Measurements from ENCODE around the gene FYTTD1. TPM values are rescaled to one million over a fixed set of nuclear protein-coding genes. Genes with fewer than 3 reads are reported as not detected.
"Not testable (repeated sequence)": the region's sequence is repeated elsewhere in the genome, so short reads cannot be mapped to it uniquely, and the experiment has no call there.

FYTTD1 gene
- total RNA-seq, 1 experiment from 2014 or later: 23.7 TPM

DNA sequence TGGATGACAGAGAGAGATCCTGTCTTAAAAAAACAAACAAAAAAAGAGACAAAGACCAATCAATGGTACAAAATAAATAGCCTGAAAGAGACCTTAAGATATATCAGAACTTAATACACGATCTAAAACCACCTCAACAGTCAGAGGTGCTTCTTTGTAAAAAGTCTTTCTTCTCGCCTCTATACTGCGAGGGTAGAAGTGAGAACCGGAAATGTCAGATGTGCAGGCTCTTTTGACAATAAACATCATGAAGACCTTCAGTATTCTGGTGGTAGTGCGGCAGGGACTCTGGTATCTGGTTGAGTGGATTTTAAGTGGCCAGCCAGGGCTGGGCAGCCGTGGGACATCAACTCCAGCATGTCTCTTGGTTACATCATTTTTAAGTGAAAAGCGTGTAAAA, 43.0 kb upstream of the FYTTD1 start:
- POLR2A ChIA-PET: no interaction called here
- ATAC-seq (no peak), DNase-seq (ENCODE audit: low spot score) (no peak)
- no peaks in the 10 kb centered on the region for H3K27me3 Mint-ChIP-seq (ENCODE audit: low read depth)
- CTCF ChIA-PET: interaction anchor here (0.6 to 1.1 kb wide), 2 partner anchors 15 to 25 kb away, joined by 3 read pairs; no protein-coding TSS in a partner anchor
- H3K4me1 Mint-ChIP-seq: no peaks in the 10 kb centered on the region
- no peak overlapping the region for H3K4me3 Mint-ChIP-seq
- H3K36me3 Mint-ChIP-seq: peaks cover 21% of the 10 kb centered on the region
- H3K27ac Mint-ChIP-seq: peak overlapping the region; percentile 42; the same call in 1 of the 2 replicates
- no peaks in the 10 kb centered on the region for H3K9me3 Mint-ChIP-seq
- no peak for TF ChIP-seq FOXP1 (CRISPR knock-in tag; IDR thresholded peaks at IDR 0.05; ENCODE audit: borderline replicate concordance)
- no peak for TF ChIP-seq MYBL2 (CRISPR knock-in tag; IDR thresholded peaks at IDR 0.05)
- no peak for TF ChIP-seq IRF2 (CRISPR knock-in tag; IDR thresholded peaks at IDR 0.05; ENCODE audit: borderline replicate concordance, low read depth)
- no peak for TF ChIP-seq NR2C2 (CRISPR knock-in tag; IDR thresholded peaks at IDR 0.05)
- TF ChIP-seq KAT7 (CRISPR knock-in tag; IDR thresholded peaks at IDR 0.05; ENCODE audit: borderline replicate concordance): no peak
- TF ChIP-seq NFATC4 (CRISPR knock-in tag; IDR thresholded peaks at IDR 0.05): no peak
- no peak for TF ChIP-seq EMX1 (CRISPR knock-in tag; IDR thresholded peaks at IDR 0.05)
- no peak for TF ChIP-seq NFE2L1 (CRISPR knock-in tag; IDR thresholded peaks at IDR 0.05)
- no peak for TF ChIP-seq PRRX2 (CRISPR knock-in tag; IDR thresholded peaks at IDR 0.05)
- TF ChIP-seq, protein P1, sequence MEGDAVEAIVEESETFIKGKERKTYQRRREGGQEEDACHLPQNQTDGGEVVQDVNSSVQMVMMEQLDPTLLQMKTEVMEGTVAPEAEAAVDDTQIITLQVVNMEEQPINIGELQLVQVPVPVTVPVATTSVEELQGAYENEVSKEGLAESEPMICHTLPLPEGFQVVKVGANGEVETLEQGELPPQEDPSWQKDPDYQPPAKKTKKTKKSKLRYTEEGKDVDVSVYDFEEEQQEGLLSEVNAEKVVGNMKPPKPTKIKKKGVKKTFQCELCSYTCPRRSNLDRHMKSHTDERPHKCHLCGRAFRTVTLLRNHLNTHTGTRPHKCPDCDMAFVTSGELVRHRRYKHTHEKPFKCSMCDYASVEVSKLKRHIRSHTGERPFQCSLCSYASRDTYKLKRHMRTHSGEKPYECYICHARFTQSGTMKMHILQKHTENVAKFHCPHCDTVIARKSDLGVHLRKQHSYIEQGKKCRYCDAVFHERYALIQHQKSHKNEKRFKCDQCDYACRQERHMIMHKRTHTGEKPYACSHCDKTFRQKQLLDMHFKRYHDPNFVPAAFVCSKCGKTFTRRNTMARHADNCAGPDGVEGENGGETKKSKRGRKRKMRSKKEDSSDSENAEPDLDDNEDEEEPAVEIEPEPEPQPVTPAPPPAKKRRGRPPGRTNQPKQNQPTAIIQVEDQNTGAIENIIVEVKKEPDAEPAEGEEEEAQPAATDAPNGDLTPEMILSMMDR (IDR thresholded peaks at IDR 0.05): no peak
- TF ChIP-seq, protein P2, sequence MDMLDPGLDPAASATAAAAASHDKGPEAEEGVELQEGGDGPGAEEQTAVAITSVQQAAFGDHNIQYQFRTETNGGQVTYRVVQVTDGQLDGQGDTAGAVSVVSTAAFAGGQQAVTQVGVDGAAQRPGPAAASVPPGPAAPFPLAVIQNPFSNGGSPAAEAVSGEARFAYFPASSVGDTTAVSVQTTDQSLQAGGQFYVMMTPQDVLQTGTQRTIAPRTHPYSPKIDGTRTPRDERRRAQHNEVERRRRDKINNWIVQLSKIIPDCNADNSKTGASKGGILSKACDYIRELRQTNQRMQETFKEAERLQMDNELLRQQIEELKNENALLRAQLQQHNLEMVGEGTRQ (CRISPR knock-in tag; IDR thresholded peaks at IDR 0.05): no peak
- TF ChIP-seq, protein P3, sequence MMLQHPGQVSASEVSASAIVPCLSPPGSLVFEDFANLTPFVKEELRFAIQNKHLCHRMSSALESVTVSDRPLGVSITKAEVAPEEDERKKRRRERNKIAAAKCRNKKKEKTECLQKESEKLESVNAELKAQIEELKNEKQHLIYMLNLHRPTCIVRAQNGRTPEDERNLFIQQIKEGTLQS (CRISPR knock-in tag; conservative IDR thresholded peaks at IDR 0.05): no peak

DNA sequence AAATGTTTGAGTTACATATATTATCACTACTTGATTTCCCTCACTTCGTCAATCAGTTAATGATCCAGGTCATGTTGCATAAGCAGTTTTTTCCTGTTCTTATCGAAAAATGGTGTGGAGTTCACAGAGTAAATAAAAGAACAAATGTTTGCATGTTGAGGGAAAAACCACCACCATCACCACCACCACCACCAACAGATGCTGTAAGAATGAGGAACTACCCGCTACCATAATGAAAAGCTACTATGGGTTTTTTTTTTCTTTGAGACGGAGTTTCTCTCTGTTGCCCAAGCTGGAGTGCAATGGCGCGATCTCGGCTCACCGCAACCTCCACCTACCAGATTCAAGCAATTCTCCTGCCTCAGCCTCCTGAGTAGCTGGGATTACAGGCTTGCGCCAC, 40.5 kb upstream of the FYTTD1 start:
- ChIA-PET POLR2A (no interaction called here), CTCF (no interaction called here)
- TF ChIP-seq, protein P4, sequence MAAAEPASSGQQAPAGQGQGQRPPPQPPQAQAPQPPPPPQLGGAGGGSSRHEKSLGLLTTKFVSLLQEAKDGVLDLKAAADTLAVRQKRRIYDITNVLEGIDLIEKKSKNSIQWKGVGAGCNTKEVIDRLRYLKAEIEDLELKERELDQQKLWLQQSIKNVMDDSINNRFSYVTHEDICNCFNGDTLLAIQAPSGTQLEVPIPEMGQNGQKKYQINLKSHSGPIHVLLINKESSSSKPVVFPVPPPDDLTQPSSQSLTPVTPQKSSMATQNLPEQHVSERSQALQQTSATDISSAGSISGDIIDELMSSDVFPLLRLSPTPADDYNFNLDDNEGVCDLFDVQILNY (CRISPR knock-in tag; IDR thresholded peaks at IDR 0.05): no peak
- no peak for TF ChIP-seq ZNF423 (CRISPR knock-in tag; IDR thresholded peaks at IDR 0.05)
- TF ChIP-seq MYBL2 (CRISPR knock-in tag; IDR thresholded peaks at IDR 0.05): no peak
- no peak for TF ChIP-seq NR1H2 (CRISPR knock-in tag; IDR thresholded peaks at IDR 0.05)
- no peak for TF ChIP-seq FOXK1 (CRISPR knock-in tag; IDR thresholded peaks at IDR 0.05)
- TF ChIP-seq, protein P5, sequence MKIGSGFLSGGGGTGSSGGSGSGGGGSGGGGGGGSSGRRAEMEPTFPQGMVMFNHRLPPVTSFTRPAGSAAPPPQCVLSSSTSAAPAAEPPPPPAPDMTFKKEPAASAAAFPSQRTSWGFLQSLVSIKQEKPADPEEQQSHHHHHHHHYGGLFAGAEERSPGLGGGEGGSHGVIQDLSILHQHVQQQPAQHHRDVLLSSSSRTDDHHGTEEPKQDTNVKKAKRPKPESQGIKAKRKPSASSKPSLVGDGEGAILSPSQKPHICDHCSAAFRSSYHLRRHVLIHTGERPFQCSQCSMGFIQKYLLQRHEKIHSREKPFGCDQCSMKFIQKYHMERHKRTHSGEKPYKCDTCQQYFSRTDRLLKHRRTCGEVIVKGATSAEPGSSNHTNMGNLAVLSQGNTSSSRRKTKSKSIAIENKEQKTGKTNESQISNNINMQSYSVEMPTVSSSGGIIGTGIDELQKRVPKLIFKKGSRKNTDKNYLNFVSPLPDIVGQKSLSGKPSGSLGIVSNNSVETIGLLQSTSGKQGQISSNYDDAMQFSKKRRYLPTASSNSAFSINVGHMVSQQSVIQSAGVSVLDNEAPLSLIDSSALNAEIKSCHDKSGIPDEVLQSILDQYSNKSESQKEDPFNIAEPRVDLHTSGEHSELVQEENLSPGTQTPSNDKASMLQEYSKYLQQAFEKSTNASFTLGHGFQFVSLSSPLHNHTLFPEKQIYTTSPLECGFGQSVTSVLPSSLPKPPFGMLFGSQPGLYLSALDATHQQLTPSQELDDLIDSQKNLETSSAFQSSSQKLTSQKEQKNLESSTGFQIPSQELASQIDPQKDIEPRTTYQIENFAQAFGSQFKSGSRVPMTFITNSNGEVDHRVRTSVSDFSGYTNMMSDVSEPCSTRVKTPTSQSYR (CRISPR knock-in tag; IDR thresholded peaks at IDR 0.05): no peak
- no peak for TF ChIP-seq ZNF232 (CRISPR knock-in tag; IDR thresholded peaks at IDR 0.05)
- TF ChIP-seq ZNF121 (CRISPR knock-in tag; IDR thresholded peaks at IDR 0.05): no peak
- no peak for TF ChIP-seq GRHL2 (CRISPR knock-in tag; IDR thresholded peaks at IDR 0.05; ENCODE audit: insufficient replicate concordance, severe bottlenecking)
- TF ChIP-seq EMX1 (CRISPR knock-in tag; IDR thresholded peaks at IDR 0.05): no peak
- TF ChIP-seq, protein P6, sequence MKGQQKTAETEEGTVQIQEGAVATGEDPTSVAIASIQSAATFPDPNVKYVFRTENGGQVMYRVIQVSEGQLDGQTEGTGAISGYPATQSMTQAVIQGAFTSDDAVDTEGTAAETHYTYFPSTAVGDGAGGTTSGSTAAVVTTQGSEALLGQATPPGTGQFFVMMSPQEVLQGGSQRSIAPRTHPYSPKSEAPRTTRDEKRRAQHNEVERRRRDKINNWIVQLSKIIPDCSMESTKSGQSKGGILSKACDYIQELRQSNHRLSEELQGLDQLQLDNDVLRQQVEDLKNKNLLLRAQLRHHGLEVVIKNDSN (CRISPR knock-in tag; IDR thresholded peaks at IDR 0.05): no peak
- no peak for TF ChIP-seq ATF1 (CRISPR knock-in tag; IDR thresholded peaks at IDR 0.05)
- ATAC-seq (no peak), DNase-seq (ENCODE audit: low spot score) (no peak)
- H3K9me3 Mint-ChIP-seq: no peaks in the 10 kb centered on the region
- H3K4me1 Mint-ChIP-seq: peaks cover 5% of the 10 kb centered on the region
- H3K27me3 Mint-ChIP-seq (ENCODE audit: low read depth): no peaks in the 10 kb centered on the region
- no peak overlapping the region for H3K4me3 Mint-ChIP-seq
- peaks cover 11% of the 10 kb centered on the region for H3K36me3 Mint-ChIP-seq
- no peak overlapping the region for H3K27ac Mint-ChIP-seq

DNA sequence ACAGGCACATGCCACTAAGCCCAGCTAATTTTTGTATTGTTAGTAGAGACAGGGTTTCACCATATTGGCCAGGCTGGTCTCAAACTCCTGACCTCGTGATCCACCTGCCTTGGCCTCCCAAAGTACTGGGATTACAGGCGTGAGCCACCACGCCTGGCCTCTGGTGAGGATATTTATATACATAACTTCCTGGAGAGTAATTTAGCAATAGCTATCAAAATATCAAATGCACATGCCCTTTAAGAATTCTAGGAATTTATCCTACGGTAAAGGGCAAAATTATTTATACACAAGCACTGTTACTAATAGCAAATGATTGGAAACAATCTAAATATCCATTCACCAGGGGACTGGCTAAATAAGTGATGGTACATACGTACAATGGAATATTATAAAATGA, 38.7 kb upstream of the FYTTD1 start:
- ATAC-seq; H3K4me1 Mint-ChIP-seq; DNase-seq (ENCODE audit: low spot score); H3K27ac Mint-ChIP-seq; CTCF ChIA-PET; H3K27me3 Mint-ChIP-seq (ENCODE audit: low read depth); H3K4me3 Mint-ChIP-seq; H3K9me3 Mint-ChIP-seq; H3K36me3 Mint-ChIP-seq: not testable (repeated sequence)
- POLR2A ChIA-PET: interaction anchor here (0.6 kb wide), 1 partner anchor 433 kb away, joined by 6 read pairs; no protein-coding TSS in a partner anchor
